Sigmoid colon (tissue), 4 donors: ENCODE results near the gene NUDT4.

ENCODE experiments used
- CTCF ChIP-seq, 4 experiments: fragments of 450-650 bp in 3 of 4; fragments of 200-600 bp in 1 of 4; IDR thresholded peaks; one replicate each; pipeline ENCODE4 v1.5.1; 2016 to 2019; ENCODE audit warnings: antibody characterized with exemption in 4 of 4, mild to moderate bottlenecking in 3 of 4, moderate library complexity in 2 of 4
- POLR2A ChIP-seq, 2 donors: fragments of 450-650 bp; IDR thresholded peaks; one replicate each; pipeline ENCODE4 v1.6.1; 2016; ENCODE audit warnings: antibody characterized with exemption in 2 of 2, mild to moderate bottlenecking in 2 of 2, moderate library complexity in 2 of 2
- POLR2AphosphoS5 ChIP-seq, 4 donors: sonication (generic); formaldehyde crosslinking; IDR thresholded peaks; one replicate each; pipeline ENCODE4 v1.6.1; 2017; ENCODE audit warnings: antibody characterized with exemption in 4 of 4

GRCh38 chr12:93429852-93430251 lies 52.1 kb downstream of the NUDT4 start:
- TF ChIP-seq POLR2AphosphoS5 (IDR thresholded peaks at IDR 0.05): no peak
- no peak for TF ChIP-seq POLR2A (IDR thresholded peaks at IDR 0.05)
- no peak for TF ChIP-seq CTCF (IDR thresholded peaks at IDR 0.05)
